Prostate gland (tissue), 2 donors: ENCODE results near the gene CNPY4.

Experiments used
- CTCF ChIP-seq, 4 experiments: fragments of 200-600 bp in 2 of 4; fragments of 450-650 bp in 2 of 4; sonication (generic) in 2 of 4; IDR thresholded peaks; 1 replicate in 3 of 4; 2 replicates in 1 of 4; pipeline ENCODE4 v1.5.1; 2016 to 2019; ENCODE audit warnings: antibody characterized with exemption in 4 of 4, mild to moderate bottlenecking in 2 of 4, moderate library complexity in 2 of 4
- POLR2A ChIP-seq: fragments of 450-650 bp; IDR thresholded peaks from one replicate; pipeline ENCODE4 v1.6.1; 2016; ENCODE audit warnings: antibody characterized with exemption, mild to moderate bottlenecking
- POLR2AphosphoS5 ChIP-seq: sonication (generic); formaldehyde crosslinking; IDR thresholded peaks from one replicate; pipeline ENCODE4 v1.6.1; 2017; ENCODE audit warnings: antibody characterized with exemption

GRCh38 chr7:100155553-100156317, 36.3 kb downstream of the CNPY4 start:
- TF ChIP-seq CTCF (IDR thresholded peaks at IDR 0.05) (no peak), POLR2A (no peak), POLR2AphosphoS5 (no peak)
